Measurements from ENCODE around the gene TTLL3.
A peak's percentile ranks its signal among the peaks of the same experiment; 100 is the strongest.
"Not testable (repeated sequence)": the region's sequence is repeated elsewhere in the genome, so short reads cannot be mapped to it uniquely, and the experiment has no call there.

TTLL3 gene

DNA sequence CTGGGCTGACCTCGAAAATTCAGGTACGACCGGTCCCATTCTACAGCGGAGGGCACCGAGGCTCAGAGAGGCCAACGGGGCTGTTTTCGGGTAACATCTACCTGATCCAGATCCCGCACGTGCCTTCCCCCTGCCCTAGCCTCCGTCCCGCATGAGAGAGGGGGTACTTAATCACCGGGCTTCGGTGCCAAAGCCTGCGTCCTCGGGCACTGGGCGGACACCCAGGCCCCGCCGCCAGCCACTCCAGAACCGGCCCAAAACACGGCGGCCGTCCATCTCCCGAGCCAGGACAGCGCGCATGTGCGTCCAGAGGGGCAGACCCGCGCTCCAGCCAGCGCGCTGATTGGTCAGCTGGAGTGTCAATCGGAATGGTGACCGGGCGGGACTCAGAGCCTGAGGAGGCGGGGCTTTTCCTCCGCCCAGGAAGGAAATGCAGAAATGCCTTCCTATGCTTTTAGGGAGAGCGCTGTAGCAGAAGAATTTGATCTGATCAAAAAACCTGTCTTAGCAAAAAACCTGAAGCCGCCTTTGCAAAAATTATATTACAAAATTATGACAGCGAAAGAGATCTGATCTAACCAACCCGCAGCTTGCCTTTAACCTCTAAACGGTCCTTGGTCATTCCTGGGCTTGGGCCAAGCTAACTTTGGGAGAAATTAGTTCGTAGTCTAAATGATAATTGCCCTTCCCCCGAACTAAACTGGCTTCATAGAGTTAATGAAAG is 33.8 kb downstream of the TTLL3 start, which contains the start of gene RPUSD3:
Gene RPUSD3, minus strand, starts transcription at position 294 of the 724 bp plus-strand sequence. Its CDS starts 18 bp downstream, at position 276.
- DNase-seq (ENCODE audit: low spot score) = peak; percentile 96

- no peak for DNase-seq (ENCODE audit: low spot score)
Observed at GRCh38 chr3:9846231-9846630, 36.2 kb downstream of the TTLL3 start.

GRCh38 chr3:9846931-9847488 is 36.9 kb downstream of the TTLL3 start:
- no peak for DNase-seq (ENCODE audit: low spot score)

DNA sequence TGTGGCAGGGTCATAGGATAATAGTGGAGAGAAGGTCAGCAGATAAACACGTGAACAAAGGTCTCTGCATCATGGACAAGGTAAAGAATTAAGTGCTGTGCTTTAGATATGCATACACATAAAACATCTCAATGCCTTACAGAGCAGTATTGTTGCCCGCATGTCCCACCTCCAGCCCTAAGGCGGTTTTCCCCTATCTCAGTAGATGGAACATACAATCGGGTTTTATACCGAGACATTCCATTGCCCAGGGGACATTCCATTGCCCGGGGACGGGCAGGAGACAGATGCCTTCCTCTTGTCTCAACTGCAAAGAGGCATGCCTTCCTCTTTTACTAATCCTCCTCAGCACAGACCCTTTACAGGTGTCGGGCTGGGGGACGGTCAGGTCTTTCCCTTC is 37.8 kb downstream of the TTLL3 start:
- not testable (repeated sequence) for DNase-seq (ENCODE audit: low spot score)

- not testable (repeated sequence) for DNase-seq (ENCODE audit: low spot score)
Observed at GRCh38 chr3:9848860-9849259, 38.8 kb downstream of the TTLL3 start.

DNA sequence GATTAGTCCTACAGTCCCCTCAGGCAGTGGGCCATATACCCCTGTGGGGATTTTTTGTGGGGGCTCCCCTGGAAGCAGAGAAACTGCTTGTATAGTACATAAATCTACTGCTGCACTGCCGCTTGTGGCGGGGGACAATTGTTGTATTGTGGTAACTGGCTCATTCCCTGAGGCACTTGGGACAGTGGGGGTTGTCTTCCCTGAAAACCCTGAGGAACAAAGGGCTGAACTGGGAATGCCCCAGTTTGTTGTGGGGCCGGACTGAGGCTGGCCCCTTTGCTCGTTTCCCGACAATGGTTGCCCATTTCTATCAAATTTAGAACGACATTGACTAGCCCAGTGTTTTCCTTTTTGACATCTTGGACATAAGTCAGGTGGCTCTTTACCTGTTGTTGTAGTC is 41.3 kb downstream of the TTLL3 start:
- not testable (repeated sequence) for DNase-seq (ENCODE audit: low spot score)

GRCh38 chr3:9851926-9852325 is 41.9 kb downstream of the TTLL3 start:
- not testable (repeated sequence) for DNase-seq (ENCODE audit: low spot score)

DNA sequence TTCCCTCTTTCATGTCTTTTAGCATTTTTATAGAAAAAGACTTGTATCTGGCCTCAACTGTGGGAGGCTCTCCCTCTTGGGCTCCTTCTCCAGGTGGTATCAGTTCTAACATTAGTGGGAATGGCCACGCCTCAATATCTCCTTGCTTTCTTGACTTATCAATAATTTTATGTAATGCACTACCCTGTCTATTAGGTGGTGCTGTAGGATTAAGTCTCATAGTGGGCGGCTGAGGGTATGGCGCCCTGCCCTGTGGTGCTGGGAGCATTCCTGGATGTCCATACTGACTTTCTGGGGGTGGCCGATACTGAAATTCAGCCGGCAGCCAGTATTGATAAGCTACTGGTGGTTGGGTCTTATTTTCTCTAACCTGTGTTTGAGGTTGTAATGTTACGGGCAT is 42.5 kb downstream of the TTLL3 start:
- no peak for DNase-seq (ENCODE audit: low spot score)

DNA sequence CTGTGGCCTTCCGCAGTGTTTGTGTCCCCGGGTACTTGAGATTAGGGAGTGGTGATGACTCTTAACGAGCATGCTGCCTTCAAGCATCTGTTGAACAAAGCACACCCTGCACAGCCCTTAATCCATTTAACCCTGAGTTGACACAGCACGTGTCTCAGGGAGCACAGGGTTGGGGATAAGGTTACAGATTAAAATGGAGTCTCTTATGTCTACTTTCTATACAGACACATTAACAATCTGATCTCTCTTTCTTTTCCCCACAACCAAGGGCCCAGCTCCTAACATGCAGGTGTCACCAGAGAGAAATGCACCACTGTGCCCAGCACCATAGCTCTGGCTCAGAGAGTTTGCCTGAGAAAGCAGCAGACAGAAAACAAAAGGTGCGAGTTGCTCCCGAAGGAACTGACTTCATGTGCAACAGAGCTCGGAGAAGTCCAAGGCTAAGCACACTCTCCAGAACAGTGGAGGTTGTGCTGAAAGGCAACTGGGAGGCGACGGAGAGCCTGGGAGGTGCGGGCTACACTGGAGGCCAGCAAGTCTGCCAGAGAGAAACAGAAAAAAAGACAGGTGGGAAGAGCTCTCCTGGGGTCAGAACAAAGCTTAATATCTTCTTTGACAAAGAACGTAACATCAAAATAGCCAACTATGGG is 44.4 kb downstream of the TTLL3 start:
- DNase-seq (ENCODE audit: low spot score) = not testable (repeated sequence)

- DNase-seq (ENCODE audit: low spot score) = no peak
Observed at GRCh38 chr3:9855594-9855993, 45.5 kb downstream of the TTLL3 start.

GRCh38 chr3:9859530-9860025 is 49.5 kb downstream of the TTLL3 start:
- DNase-seq (ENCODE audit: low spot score) = no peak

- no peak for DNase-seq (ENCODE audit: low spot score)
Observed at GRCh38 chr3:9861201-9861600, 51.1 kb downstream of the TTLL3 start.

DNA sequence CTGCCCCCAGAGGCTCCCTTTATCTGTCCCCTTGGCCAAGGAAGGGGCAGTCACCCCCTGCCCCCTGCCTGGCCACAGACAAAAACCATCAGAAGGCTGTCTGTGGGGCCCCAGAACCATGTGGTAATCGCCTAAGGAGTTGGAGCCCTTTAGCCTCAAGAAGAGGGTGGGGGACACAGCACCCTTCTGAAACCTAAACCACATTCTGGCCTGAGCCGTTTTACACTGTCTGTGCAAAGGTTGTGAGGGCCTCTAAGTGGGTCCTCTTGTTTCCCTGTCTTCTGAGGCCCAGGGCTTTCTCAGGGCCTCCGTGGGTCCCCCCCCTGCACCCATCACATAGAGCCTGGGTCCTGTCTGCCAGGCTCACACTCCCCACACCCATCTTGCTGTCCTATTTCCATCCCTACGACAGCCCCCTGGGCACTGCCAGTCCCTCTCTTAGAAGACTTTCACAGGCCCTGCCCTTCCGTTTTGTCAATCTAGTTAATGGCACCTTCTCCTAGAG is 51.6 kb downstream of the TTLL3 start:
- DNase-seq (ENCODE audit: low spot score) = no peak

- DNase-seq (ENCODE audit: low spot score) = no peak
Observed at GRCh38 chr3:9862391-9863057, 52.5 kb downstream of the TTLL3 start.

DNA sequence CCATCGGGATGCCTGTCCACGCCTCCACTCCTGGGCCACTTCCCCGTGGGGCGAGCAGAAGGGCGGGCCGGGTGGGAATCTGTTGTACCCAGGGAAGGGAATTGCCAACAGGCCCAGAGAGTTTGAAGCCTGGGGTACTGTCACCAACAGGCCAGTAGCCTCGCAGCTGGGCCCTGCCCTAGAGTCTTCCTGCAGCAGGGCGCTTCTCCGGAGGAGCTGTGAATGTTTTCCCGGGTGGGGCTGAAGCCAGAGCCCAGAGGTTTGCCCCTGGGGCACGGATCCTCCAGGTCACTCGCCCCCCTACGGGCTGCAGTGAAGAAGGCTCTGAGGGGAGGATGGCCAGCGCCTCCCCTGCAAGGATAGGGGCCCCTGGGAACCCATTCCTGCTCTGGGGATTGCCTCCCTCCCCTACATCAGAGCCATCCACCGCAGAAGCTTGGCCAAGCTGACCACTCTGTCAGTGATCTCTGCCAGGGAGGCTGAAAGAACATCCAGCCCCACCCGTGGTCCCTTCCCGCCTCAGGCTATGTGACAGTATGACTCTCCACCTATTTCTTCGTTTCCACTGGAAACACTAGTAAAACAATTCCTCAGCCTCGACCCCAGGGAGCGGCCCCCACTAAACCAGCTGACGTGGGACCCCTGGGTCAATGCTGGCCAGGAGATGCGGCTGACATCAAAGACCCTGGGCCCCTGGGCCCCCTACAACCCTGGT is 53.2 kb downstream of the TTLL3 start:
- no peak for DNase-seq (ENCODE audit: low spot score)

DNA sequence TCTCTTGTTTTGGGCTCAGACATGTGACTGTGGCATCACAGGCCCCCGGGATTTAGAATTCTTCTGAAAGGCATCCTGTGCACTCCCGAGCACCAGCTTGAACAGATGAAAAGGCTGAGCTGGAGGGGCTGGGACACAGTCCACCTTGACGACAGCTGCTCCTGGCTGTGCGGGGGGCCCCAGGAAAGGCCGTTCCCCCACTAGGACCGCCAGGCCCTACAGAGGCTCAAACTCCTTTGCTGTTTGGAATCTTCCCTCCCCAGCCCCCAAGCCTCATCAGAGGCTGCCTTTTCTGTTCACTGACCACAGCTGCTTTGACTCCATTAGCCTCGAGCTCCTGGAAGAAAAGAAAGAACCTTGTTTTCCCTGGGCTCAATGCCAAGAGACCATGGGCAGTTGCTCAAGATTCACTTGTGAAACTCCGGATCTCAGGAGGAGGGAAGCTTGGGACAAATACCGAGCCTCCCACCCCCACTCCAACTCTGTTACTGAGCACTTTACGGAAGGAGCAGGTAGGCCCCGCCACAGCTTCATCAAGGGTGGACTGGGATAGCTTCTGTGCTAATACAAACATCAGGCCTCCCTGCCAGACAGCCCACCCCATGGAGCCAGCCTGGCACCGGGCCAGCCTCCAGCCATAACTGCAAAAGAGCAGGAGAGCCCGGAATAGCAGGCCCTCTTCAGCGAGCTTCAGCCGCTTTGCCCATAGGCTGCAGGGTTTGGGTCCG is 54.3 kb downstream of the TTLL3 start:
- DNase-seq (ENCODE audit: low spot score) = no peak

DNA sequence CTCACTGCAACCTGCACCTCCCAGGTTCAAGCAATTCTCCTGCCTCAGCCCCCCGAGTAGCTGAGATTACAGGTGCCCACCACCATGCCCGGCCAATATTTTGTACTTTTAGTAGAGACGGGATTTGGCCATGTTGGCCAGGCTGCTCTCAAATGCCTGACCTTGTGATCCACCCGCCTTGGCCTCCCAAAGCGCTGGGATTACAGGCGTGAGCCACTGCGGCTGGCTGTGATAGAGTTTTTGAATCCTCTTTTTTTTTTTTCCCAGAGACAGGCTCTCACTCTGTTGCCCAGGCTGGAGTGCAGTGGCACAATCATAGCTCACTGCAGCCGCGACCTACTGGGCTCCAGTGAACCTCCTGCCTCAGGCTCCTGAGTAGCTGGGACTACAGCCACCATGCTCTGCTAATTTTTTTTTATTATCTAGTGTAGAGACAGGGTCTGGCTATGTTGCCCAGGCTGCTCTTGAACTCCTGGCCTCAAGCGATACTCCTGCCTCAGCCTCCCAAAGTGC is 55.1 kb downstream of the TTLL3 start:
- DNase-seq (ENCODE audit: low spot score) = not testable (repeated sequence)

DNA sequence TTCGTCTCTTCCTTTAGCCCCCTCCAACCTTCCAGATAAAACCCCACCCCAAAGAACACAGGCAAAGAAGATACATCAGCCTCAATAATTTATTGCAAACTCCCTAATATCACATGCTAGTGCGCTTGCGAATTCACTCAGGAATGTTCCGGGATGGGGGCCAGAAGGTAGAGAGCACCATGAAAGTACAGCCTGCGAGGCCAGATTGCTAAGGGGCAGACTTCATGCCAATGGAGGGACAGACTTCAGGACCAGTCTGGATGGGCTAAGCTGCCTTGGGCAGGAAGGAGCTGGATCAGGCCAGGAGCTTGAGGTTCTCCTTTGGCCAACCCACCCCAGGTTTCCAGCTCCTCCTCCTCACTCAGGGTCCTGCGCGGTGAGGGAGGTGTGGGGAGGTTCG is 56.6 kb downstream of the TTLL3 start:
- no peak for DNase-seq (ENCODE audit: low spot score)

- no peak for DNase-seq (ENCODE audit: low spot score)
Observed at GRCh38 chr3:9867106-9867505, 57.0 kb downstream of the TTLL3 start.

- no peak for DNase-seq (ENCODE audit: low spot score)
Observed at GRCh38 chr3:9869955-9870354, 59.9 kb downstream of the TTLL3 start.

DNA sequence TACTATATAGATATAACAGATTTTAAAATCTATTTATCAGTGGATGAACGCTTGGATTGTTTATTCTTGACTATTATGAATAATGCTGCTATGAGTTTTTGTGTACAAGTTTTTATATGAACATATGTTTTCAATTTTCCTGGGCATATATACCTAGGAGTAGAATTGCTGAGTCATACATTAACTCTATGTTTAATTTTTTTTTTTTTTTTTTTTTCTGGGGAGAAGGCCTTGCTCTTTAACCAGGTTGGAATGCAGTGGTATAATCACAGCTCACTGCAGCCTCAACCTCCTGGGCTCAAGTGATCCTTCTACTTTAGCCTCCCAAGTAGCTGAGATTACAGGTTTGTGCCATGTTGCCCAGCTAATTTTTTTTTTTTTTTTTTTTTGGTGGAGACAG is 60.9 kb downstream of the TTLL3 start:
- DNase-seq (ENCODE audit: low spot score) = no peak

Data from left forelimb (tissue), 1 donor.